SU-DHL-6 (cell line): Measurements from ENCODE around the gene FSIP1.

Source experiments
- EZH2phosphoT487 ChIP-seq: fragments of 200-600 bp; sonication (generic), shearing (Covaris generic); conservative IDR thresholded peaks from 2 replicates; pipeline ENCODE4 v1.6.1; 2018; ENCODE audit warnings: mild to moderate bottlenecking, antibody characterized with exemption, low read length, moderate library complexity, mixed read lengths
- TF ChIP-seq, protein P1 (sequence below): fragments of 200-600 bp; sonication (generic); IDR thresholded peaks from one replicate; pipeline ENCODE4 v1.5.1; 2017; ENCODE audit warnings: antibody characterized with exemption, mild to moderate bottlenecking, low read length, moderate library complexity; ENCODE audit not compliant: insufficient read depth, poor library complexity, severe bottlenecking

DNA sequence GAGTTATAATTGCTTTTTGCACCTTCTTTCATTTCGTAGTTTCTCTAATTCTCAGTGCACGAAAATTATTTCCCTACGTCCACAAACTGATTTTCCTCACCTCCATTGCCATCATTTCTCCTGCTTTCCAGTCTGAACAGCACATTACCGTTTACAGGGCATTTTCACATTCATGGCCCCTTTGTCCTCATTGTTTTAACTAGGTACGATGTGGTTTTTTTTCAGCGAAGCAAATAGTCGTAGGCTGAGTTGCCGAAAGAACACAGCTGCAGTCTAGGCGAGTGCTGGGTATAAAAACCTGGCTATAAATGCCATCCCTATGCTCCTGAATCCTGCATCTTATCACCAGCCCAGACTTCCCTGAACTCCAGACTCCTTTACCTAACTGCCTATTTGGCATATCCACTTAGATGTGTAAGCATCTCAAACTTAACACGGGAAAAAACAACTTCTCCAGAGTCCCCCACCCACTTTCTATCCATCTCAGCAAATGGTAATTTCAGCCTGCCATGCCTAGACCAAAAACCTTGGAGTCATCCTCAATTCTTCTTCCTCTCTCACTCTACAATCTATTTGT lies 691 bp upstream of the FSIP1 start:
- TF ChIP-seq, protein P1, sequence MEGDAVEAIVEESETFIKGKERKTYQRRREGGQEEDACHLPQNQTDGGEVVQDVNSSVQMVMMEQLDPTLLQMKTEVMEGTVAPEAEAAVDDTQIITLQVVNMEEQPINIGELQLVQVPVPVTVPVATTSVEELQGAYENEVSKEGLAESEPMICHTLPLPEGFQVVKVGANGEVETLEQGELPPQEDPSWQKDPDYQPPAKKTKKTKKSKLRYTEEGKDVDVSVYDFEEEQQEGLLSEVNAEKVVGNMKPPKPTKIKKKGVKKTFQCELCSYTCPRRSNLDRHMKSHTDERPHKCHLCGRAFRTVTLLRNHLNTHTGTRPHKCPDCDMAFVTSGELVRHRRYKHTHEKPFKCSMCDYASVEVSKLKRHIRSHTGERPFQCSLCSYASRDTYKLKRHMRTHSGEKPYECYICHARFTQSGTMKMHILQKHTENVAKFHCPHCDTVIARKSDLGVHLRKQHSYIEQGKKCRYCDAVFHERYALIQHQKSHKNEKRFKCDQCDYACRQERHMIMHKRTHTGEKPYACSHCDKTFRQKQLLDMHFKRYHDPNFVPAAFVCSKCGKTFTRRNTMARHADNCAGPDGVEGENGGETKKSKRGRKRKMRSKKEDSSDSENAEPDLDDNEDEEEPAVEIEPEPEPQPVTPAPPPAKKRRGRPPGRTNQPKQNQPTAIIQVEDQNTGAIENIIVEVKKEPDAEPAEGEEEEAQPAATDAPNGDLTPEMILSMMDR = no peak
- no peak for TF ChIP-seq EZH2phosphoT487
